Panc1 (cell line): Measurements from ENCODE around the gene HES5.
A peak's percentile ranks its signal among the peaks of the same experiment; 100 is the strongest.

ENCODE experiments used
- POLR2AphosphoS5 ChIP-seq: IDR thresholded peaks from 2 replicates; pipeline ENCODE4 v1.6.1; 2012; ENCODE audit warnings: mild to moderate bottlenecking, low read depth, low read length, moderate library complexity
- SIN3A ChIP-seq: IDR thresholded peaks from 2 replicates; pipeline ENCODE4 v1.6.1; 2012; ENCODE audit warnings: low read depth, mild to moderate bottlenecking, low read length, moderate library complexity, borderline replicate concordance; ENCODE audit not compliant: insufficient read depth
- TCF7L2 ChIP-seq: IDR thresholded peaks from 2 replicates; pipeline ENCODE4 v1.6.1; 2011; ENCODE audit warnings: mild to moderate bottlenecking, low read depth, low read length, inconsistent platforms
- TF ChIP-seq, protein P1 (sequence below): fragments of 450-650 bp; IDR thresholded peaks from 2 replicates; pipeline ENCODE4 v1.5.1; 2017; ENCODE audit warnings: mild to moderate bottlenecking
- TF ChIP-seq, protein P2 (sequence below), 2 experiments: IDR thresholded peaks; 2 replicates each; pipeline ENCODE4 v1.6.1; 2011 to 2012; ENCODE audit warnings: low read depth in 2 of 2, control low read depth in 1 of 2, low read length in 1 of 2, mild to moderate bottlenecking in 1 of 2, moderate library complexity in 1 of 2; ENCODE audit not compliant: insufficient read depth in 1 of 2

DNA sequence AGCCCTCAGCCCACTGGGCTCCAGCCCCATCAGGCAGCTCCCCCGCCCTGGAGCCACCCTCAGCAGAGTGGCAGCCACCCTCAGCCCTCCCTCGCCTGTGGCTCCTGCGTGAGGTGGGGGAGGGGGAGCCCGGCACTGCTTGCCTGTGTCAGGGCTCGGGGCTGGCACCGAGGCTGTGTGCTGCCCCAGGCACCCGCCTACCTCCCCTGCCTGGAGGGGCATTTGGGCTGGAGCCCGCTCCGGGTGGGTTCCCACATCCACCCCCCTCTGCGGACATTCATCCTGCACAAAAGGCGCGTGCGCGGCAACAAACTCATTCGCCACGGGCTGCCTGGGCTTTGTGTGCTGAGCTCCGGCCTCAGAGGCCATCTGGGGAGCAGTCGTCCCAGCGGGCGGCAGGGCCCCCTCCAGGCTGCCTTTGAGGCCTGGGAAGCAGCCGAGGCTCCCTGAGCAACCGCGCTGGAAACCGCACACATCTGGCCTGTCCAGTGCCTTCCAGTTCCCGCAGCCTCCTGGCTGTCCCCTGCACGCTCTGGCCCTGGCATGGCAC is 13.6 kb upstream of the HES5 start:
- TF ChIP-seq, protein P1, sequence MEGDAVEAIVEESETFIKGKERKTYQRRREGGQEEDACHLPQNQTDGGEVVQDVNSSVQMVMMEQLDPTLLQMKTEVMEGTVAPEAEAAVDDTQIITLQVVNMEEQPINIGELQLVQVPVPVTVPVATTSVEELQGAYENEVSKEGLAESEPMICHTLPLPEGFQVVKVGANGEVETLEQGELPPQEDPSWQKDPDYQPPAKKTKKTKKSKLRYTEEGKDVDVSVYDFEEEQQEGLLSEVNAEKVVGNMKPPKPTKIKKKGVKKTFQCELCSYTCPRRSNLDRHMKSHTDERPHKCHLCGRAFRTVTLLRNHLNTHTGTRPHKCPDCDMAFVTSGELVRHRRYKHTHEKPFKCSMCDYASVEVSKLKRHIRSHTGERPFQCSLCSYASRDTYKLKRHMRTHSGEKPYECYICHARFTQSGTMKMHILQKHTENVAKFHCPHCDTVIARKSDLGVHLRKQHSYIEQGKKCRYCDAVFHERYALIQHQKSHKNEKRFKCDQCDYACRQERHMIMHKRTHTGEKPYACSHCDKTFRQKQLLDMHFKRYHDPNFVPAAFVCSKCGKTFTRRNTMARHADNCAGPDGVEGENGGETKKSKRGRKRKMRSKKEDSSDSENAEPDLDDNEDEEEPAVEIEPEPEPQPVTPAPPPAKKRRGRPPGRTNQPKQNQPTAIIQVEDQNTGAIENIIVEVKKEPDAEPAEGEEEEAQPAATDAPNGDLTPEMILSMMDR: no peak
- 0 out of 2 replicates have a peak, but pooled peaks have one; percentile 11 for TF ChIP-seq POLR2AphosphoS5
- TF ChIP-seq SIN3A: no peak
- TF ChIP-seq, protein P2, sequence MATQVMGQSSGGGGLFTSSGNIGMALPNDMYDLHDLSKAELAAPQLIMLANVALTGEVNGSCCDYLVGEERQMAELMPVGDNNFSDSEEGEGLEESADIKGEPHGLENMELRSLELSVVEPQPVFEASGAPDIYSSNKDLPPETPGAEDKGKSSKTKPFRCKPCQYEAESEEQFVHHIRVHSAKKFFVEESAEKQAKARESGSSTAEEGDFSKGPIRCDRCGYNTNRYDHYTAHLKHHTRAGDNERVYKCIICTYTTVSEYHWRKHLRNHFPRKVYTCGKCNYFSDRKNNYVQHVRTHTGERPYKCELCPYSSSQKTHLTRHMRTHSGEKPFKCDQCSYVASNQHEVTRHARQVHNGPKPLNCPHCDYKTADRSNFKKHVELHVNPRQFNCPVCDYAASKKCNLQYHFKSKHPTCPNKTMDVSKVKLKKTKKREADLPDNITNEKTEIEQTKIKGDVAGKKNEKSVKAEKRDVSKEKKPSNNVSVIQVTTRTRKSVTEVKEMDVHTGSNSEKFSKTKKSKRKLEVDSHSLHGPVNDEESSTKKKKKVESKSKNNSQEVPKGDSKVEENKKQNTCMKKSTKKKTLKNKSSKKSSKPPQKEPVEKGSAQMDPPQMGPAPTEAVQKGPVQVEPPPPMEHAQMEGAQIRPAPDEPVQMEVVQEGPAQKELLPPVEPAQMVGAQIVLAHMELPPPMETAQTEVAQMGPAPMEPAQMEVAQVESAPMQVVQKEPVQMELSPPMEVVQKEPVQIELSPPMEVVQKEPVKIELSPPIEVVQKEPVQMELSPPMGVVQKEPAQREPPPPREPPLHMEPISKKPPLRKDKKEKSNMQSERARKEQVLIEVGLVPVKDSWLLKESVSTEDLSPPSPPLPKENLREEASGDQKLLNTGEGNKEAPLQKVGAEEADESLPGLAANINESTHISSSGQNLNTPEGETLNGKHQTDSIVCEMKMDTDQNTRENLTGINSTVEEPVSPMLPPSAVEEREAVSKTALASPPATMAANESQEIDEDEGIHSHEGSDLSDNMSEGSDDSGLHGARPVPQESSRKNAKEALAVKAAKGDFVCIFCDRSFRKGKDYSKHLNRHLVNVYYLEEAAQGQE (IDR thresholded peaks at IDR 0.05; ENCODE audit: insufficient read depth in 1 of 2, low read depth in 2 of 2, low read length in 1 of 2): no peak
- TF ChIP-seq TCF7L2: no peak
